Suprapubic skin (tissue), 4 donors: ENCODE data around the gene RNASEH2B.

ENCODE experiments used
- CTCF ChIP-seq, 2 donors: fragments of 200-600 bp in 1 of 2; fragments of 450-650 bp in 1 of 2; sonication (generic) in 1 of 2; IDR thresholded peaks; one replicate each; pipeline ENCODE4 v1.5.1; 2016 to 2019; ENCODE audit warnings: antibody characterized with exemption in 2 of 2, mild to moderate bottlenecking in 1 of 2, moderate library complexity in 1 of 2
- EP300 ChIP-seq: sonication (generic); formaldehyde crosslinking; IDR thresholded peaks from one replicate; pipeline ENCODE4 v1.6.1; 2017; ENCODE audit warnings: antibody characterized with exemption
- POLR2A ChIP-seq, 2 donors: fragments of 450-650 bp; IDR thresholded peaks; one replicate each; pipeline ENCODE4 v1.6.1; 2017; ENCODE audit warnings: antibody characterized with exemption in 2 of 2, mild to moderate bottlenecking in 2 of 2, moderate library complexity in 2 of 2
- POLR2AphosphoS5 ChIP-seq, 3 donors: sonication (generic); formaldehyde crosslinking; IDR thresholded peaks; one replicate each; pipeline ENCODE4 v1.6.1; 2017; ENCODE audit warnings: antibody characterized with exemption in 3 of 3

- no peak for TF ChIP-seq CTCF (IDR thresholded peaks at IDR 0.05)
- TF ChIP-seq POLR2AphosphoS5 (IDR thresholded peaks at IDR 0.05), result no peak
- no peak for TF ChIP-seq POLR2A (IDR thresholded peaks at IDR 0.05)
- no peak for TF ChIP-seq EP300
These were observed 14.4 kb downstream of the RNASEH2B start for GRCh38 chr13:50924025-50924424.
